Measurements from ENCODE around the gene LGR6.

The LGR6 gene

DNA sequence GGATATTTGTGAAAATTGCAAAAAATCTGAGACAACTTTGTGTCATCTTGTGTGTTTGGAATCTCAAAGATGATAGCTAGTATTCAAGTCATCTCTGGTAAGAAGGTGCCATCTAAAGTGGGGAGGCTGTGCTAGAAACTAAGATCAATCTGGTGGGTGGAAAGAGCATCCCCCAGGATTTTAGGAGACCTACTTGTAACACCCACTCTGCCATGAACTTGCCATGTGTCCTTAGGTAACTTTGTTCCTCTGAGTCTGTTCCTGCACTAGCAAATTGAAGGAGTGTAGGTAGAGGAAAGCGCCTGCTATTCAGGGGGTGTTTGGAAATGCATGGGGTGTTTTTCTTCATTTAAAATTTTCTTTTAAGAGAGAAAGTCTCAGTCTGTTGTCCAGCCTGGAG is 24.4 kb downstream of the LGR6 start:
- DNase-seq (ENCODE audit: extremely low read depth in 1 of 2, low read depth in 1 of 2): no peak

DNA sequence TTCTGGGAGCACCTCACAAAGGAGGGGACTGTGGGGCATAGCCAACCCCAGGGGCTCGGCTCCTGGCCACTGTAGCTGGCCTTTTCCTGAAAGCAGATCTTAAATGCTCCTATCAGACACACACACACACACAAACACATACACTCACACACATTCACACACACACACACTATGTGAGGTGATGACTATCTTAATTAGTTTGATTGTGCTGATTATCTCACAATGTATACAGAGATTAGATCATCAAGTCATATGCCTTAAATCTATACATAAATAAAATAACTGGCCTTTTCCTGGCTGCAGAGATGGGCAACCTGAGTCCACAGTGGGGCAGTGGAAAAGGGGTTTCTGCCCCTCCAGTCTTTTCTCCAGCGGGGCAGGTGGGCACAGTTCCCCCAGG is 27.1 kb downstream of the LGR6 start:
- no peak for DNase-seq (ENCODE audit: extremely low read depth in 1 of 2, low read depth in 1 of 2)

DNA sequence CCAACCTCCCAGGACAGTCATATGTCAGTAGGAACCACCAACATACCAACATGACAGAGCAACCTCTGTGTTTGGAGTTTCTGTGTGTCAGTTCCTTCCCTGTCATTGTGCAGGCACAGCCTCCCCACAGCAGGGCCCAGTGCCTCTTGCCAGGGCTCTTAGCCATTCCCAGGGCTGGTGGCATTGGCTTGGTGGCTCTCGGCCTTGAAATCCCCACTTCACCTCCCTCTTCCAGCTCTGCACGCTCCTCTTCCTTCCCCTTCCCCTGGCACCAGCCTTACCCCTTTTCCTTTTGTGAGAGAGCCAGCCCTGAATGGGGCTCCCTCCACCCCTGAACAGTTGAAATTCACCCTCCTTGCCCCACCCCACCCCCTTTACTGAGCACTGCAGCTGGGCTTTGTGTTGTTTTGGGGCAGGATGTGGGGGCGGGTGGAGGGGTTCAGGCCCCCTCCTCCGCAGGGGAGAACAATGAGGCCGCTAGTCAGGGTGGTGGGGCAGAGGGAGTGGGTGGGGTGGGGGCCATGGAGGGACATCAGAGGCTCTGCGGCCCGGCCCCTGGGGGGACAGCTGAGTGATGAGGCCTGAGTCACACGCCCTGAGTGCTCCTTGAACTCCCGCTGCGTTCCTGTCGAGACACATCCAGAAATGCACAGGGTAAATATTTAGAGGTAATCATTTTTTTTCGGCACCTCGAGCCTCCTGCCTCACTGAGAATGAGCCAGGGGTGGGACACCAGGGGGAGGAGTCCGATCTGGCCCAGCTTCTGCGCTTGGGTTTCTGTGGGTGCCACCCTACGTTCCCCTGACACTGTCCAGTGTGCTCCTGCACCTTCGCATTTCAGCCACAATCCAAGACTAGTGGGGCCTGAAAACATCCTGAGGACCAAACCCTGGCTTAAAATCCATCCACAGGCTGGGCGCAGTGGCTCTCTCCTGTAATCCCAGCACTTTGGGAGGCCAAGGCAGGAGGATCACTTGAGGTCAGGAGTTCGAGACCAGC is 28.6 kb downstream of the LGR6 start:
- no peak for DNase-seq (ENCODE audit: extremely low read depth in 1 of 2, low read depth in 1 of 2)

DNA sequence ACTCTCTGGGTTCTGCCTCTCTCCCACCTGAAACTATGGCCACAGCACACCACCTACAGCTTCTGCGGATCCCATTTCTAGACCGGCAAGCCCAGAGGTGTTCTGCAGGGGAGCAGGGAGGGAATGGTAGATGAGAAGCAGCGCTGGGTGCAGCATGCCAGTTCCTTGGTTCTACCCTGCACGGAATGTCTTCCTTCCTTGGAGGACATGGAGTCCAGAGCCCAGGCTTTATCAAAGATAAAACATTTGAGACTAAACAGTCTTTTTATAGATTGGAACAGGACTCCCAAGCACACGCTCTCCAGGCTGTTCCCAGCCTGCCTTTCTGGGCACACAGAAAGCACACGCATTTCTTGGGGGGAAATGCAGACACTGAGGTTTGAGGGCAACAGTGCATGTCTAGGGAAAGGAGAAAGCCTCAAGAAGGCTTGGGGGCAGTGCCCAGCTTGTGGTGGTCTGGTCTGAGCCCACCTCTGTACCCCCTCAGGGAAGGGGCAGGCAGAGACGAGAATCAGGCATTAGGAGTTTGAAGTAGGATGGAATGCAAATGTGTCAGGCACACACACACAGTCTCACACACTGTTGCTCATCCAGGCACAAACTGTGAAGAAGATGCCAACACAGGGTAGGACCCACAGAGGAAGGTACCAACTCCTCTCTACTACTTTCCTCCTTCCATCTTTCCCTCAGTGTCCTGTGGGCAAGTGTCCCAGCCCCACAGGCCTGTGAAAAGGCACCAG is 29.7 kb downstream of the LGR6 start:
- DNase-seq (ENCODE audit: extremely low read depth in 1 of 2, low read depth in 1 of 2): no peak

DNA sequence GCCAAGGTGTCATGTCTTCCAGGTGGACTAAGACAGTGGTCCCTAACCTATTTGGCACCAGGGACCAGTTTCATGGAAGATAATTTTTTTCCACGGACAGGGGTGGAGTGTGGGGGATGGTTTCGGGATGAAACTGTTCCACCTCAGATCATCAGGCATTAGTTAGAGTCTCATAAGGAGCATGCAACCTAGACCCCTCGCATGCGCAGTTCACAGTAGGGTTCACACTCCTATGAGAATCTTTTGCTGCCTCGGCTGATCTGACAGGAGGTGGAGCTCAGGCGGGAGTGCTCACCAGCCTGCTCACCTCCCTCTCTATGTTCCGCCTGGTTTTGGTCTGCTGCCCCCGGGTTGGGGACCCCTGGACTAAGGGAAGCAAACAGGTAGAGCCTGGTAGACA is 30.9 kb downstream of the LGR6 start:
- no peak for DNase-seq (ENCODE audit: extremely low read depth in 1 of 2, low read depth in 1 of 2)

DNA sequence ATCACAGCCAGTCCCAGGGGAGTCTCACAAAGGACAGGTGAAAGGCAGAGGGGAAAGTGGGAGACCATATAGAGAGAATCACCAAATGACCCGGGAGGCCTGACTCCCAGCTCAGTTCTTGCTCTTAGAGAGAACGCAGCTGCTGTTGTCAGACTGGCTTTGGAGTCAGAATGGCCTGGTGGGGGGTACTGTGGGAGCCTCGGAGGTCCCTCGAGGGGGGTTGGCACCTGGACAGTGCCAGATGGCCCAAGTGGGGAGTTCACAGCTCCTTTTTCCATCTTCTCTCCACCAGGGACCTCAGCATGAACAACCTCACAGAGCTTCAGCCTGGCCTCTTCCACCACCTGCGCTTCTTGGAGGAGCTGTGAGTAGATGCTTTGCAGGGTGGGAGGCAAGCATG is 31.5 kb downstream of the LGR6 start:
- no peak for DNase-seq (ENCODE audit: extremely low read depth in 1 of 2, low read depth in 1 of 2)

DNA sequence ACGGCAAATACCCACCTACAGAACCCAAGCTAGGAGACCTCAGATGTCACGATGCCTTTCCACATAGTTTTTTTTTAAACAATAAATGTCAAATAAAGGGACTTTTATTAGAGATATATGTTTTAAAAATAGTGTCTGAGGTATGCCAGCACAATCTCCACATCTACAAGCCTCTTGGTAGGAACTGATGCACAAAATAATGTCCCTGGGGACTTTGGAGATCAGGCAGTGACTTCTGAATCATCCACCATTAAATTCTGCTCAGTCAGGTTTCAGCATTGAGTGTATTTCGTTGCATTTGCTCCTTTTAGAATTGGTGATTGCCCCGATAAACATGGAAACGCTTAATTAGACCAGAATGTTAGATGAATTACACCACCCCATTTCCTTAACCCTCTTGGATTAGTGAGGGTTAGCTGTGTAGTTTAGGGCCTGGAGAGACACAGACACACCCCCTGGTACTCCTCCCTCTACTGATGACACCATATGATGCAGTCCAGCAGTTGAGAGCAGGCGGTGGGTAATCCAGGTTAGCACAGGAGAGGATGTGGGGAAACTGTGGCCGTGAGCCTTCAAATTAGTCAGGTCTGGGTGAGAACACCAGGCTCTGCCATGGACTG is 33.6 kb downstream of the LGR6 start:
- DNase-seq (ENCODE audit: extremely low read depth in 1 of 2, low read depth in 1 of 2): no peak

DNA sequence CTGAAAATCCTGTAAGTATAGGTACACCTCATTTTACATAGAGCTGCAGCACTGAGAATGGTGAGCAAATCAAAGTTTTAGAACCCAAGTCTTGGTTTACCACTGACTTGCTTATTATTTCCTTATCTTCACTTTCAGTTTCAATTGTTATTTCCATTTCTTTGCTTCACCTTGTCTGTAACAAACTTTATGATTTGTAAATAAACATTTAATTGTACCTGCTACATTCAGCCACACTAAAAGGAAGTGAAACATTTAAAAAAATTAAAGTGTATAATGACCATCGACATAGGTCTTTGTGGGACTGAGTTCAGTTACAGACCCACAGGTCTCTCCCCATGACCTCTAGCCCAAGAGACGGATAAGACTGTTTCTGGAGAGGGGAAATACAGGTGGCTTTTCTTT is 34.4 kb downstream of the LGR6 start:
- no peak for DNase-seq (ENCODE audit: extremely low read depth in 1 of 2, low read depth in 1 of 2)

DNA sequence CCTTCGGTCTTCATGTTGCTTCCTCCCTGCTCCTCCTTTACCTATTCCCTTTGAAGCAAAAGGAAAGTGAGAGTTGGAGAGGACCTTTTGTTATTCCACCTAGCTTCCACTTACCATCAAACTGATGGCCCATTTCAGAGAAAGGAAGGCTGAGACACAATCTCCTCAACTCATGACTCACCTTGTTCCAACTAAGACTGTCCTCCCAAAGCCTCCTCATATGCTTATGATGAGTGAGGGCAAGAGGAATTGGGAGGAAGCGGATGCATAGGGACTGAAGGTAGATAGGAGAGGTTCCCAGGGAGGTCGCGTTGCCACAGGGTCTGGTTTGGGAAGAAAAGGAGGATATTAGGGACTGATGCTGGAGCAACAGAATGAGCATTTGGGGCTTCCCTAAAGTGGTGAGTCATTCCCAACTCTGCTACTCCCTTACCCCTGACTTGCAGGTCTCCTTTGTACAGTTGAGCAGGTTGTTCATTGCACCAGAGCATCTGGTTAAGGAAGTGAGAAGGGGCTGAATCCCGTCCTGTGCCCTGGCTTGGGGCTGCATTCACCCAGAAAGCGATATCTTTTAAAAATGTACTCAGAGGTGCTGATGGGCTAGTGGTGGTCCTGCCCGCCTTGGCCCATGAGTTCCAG is 35.0 kb downstream of the LGR6 start:
- no peak for DNase-seq (ENCODE audit: extremely low read depth in 1 of 2, low read depth in 1 of 2)

DNA sequence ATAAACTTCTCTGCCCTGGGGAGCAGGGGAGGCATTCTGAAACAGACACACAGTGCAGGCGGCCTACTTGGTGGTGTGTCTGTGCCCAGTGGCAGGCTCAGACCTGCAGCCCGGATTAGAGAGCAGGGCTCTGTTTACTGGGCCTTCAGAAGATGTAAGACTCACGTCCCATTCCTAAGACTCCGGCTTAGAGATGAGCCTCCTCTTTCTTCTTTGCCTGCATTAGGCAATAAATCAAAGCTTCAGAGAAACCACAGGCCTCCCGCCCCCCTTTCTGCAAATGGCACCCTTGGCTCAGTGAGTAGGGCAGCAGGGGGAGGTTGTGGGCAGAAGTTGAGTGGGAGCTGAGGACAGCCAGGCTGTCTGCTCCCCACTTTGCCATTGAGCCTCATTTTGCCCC is 35.8 kb downstream of the LGR6 start:
- DNase-seq (ENCODE audit: extremely low read depth in 1 of 2, low read depth in 1 of 2): no peak

DNA sequence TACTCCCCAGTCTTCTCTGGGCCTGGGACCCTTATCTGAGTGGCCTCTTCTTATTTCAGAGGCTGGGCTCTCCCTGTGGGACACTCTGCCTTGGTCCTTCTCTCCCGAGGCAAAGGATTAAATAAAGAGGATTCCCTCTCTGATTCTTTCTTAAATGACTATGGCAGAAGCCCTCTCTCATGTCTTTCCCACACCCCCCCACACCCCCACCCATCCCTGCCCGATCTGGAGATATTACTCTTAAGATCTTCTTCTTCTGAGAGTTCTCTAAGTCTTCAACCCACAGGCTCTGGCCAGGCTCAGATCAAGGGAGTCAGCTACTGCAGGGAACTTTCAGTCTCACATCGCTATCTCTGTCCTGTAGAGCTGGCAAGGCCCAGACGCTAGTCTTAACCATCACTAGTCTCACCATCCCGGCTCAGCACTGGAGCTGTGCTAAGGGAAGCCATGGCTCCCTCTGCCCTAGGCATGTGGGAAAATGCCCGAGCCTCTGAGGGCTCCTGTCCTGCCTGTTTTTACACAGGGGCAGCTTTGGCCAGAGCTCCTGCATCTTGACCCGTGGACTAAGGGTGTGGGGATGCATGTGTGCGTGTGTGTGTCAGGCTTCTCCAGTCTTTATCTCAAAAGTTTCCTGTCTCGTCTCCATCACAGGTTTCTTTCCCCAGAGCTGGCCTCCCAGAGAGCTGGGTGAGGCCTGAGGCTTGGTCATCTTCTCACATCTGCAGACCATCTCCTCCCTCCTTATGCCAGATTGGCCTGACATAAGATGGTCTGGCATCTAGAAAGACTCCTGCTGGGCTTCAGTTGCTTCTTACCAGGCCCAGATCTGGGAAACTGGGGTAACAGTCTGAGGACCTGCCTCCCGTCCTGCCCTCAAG is 36.7 kb downstream of the LGR6 start:
- DNase-seq (ENCODE audit: extremely low read depth in 1 of 2, low read depth in 1 of 2): no peak

DNA sequence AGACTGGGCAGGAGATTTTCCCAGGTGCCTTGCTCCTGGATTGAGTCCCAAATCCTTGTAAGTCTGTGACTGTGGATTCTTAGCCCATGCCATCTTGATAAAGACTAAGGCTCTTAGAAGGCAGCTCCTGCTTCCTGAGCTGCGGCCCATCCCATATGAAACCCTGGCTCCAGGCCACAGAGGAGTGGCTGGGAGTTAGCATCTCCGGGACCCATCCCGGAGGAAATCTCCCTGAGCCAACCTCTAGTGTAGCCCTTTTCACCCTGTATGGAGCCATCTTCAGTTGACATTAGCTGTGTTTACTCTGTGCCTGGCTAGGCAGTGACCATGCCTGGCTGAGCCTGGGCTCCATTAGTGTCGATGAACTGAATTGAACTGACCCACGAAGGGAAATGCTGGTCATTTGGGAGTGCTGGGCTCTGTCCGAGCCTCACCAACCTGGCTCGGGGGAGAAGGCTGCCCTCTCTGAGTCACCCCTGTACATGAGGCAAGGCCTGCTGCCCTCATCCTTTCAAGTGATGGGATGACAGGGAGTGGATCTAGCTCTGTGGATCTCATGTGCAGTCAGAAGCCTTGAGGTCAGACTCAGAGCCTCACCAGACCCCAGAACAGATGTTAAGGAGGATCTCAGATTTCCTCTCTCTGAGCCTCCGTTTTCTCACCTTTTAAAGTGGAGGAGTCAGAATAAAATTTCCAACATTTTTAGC is 37.5 kb downstream of the LGR6 start:
- no peak for DNase-seq (ENCODE audit: extremely low read depth in 1 of 2, low read depth in 1 of 2)

DNA sequence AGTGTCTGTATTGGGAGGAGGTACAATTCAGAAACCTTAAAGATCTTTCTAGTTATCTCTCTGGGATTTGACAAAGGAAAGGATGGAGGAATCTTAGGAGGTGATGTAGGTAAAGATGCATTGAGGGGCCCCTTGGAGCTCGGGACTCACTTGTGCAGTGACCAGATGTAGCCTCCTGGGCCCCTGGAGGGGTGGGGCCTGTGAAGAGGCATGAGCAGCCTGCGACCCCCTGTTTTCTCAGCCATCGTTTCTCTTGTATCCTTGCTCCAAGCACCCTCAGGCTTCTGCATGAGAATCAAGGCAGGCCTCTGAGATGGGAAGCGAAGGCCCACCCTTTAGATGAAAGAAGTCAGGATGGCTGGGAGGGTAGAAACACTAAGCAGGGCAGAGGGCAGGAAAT is 39.6 kb downstream of the LGR6 start:
- DNase-seq (ENCODE audit: extremely low read depth in 1 of 2, low read depth in 1 of 2): no peak

DNA sequence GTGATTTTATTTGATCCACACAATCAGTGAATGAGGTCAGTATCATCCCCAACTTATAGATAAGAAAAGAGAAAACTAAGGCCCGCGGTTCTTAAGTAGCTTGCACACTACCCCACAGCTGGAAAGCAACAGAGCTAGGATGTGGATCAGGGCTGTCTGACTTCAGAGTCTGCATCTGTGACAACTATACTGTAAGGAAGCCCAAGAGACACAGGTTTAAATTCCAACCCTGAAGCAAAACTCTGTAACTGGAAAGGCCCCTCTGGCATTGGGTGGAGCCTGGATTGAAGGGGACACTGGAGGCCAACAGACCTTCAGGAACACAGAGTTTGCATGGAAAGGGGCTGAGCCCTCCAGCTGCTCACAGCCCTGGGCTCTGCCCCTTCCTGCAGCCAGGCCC is 40.2 kb downstream of the LGR6 start:
- DNase-seq (ENCODE audit: extremely low read depth in 1 of 2, low read depth in 1 of 2): no peak

DNA sequence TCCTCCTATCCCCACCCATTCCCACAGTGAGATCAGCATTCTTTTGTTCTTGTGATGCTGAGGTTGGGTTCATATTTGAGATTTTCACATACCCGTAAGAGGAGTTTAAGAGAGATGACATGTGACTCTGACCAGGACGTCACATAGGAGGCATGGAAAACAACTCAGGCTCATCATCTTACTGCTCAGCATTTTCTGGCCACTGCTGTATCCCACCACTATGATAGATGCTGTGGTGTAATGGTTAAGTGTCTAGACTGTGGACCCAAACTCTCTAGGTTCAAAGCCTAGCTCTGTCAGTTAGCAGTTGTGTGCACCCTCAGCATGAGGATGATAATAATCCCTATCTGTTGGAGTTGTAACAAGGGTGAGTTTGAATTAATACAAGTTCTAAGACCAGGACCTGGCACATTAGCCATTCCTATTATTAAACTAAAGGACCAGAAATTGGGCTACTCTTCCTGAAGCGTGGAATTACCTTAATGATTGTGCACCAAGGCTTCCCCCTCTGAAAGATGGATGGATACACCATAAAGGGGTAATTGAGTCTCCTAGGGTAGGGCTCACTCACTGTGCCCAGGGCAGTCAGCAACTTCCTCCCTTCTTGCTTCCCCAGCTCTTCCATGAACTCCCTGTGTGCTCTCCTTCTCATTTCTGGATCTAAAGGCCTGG is 40.9 kb downstream of the LGR6 start:
- DNase-seq (ENCODE audit: extremely low read depth in 1 of 2, low read depth in 1 of 2): no peak

DNA sequence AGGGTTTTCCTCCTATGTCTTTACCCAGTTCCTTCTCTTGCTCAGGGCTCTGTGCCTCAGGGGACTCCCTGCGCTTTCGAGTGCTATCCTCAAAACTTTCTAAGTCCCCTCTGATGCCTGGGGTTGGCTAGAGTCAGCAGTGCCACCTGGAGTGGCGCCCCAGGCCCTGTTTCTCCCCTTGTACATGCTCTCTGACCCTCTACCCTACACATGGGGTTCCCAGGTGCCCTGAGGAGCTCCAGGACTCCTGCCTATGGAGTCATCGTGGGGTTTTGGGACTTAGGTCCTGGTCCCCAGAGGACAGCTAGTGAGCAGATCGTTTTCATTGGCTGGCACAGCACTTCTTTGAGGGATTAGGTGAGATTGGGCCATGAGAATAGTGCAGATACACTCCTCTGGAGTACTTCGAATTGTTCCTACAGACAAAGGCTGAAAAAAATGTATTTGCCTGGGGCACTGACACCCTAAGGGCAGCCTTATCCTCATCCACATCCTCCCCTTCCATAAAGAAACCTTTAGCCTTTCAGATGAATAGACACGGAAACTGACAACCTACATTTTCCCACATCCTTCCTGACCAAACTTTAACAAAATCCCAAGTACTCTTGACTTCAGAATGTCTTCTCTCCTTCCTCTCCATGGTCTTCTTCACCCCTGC is 41.5 kb downstream of the LGR6 start:
- DNase-seq (ENCODE audit: extremely low read depth in 1 of 2, low read depth in 1 of 2): no peak

DNA sequence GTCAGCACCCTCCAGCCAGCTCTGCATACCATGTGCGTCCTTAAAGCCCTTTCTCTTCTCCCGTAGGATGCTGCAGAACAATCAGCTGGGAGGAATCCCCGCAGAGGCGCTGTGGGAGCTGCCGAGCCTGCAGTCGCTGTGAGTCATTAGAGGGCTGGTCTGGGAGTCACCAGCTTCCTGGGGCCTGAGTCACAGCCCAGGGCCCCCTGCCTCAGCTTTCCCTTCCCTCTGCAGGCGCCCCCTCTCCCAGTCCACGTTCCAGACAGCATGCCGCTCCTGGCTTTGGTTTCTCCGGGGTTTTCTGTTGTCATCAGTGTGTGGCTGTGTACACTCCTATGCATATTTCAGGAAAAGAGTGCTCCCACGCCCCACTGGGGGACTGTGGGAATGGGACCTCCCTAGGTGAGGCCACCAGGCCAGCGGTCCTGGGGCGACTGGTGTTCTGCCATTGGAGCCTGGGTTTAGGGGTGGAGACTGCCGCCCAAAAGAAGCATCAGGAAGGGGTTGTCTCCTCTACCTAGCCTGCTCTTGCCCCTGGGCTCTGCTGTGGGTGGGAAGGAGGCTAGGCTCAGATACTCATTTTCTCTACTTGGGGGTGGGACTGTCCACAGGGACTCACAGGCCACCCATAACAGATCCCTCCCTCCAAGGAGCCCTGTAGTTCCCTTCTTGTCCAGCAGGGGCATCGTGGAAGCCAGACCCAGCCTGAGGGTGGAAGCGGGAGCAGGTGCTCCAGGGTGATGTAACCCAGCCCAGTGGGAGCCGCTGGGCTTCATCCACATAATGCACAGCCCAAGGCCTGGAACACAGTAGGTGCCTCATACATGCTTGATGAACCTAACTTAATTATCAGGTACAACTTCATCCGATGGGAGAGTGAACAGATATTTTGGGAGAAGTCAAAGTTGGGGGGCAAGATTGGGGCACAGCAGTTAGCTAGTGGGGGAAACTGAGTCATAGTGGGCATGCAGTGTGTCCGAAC is 42.5 kb downstream of the LGR6 start:
- DNase-seq (ENCODE audit: extremely low read depth in 1 of 2, low read depth in 1 of 2): peak; percentile 45 to 55

All from stimulated activated CD8-positive, alpha-beta memory T cell treated with anti-CD3 and anti-CD28 coated beads, Interleukin-7, amount 100 ng/mL, for 48 hours (primary cell).